Cardiac muscle cell (in vitro differentiated cells and primary cell): ENCODE measurements around the gene CCSER2. TPM values are rescaled to one million over a fixed set of nuclear protein-coding genes. Genes with fewer than 3 reads are reported as not detected.
A peak's percentile ranks its signal among the peaks of the same experiment; 100 is the strongest.

ENCODE experiments used
- DNase-seq, 2 donors: peaks; one replicate each; pipeline versions ENCODE4 v3.0.0 to v3.0.0-alpha.2; 2010 to 2017; ENCODE audit warnings: low read depth in 1 of 2, low spot score in 1 of 2
- H3K27ac ChIP-seq: fragments of 200-600 bp; sonication (generic); 2 replicates; pipeline ENCODE4 v1.5.1; 2016
- H3K27me3 ChIP-seq: fragments of 200-600 bp; sonication (generic); 2 replicates; pipeline ENCODE4 v1.6.0; 2016; ENCODE audit warnings: control low read depth
- H3K36me3 ChIP-seq: fragments of 200-600 bp; sonication (generic); 2 replicates; pipeline ENCODE4 v1.5.1; 2016; ENCODE audit warnings: control low read depth
- H3K4me1 ChIP-seq: fragments of 200-600 bp; sonication (generic); 2 replicates; pipeline ENCODE4 v1.8.1; 2017; ENCODE audit warnings: low read depth, mild to moderate bottlenecking, mixed run types
- H3K4me3 ChIP-seq: fragments of 200-600 bp; sonication (generic); 2 replicates; pipeline ENCODE4 v1.5.1; 2016; ENCODE audit warnings: mild to moderate bottlenecking
- H3K9me3 ChIP-seq: fragments of 200-600 bp; sonication (generic); 2 replicates; pipeline ENCODE4 v1.5.1; 2017; ENCODE audit warnings: low read depth, mild to moderate bottlenecking, control low read depth
- polyA plus RNA-seq: library from polyadenylated mRNA; unstranded; fragments of >200 nt; fragmentation: Nextera tagmentation; extraction: Ambion mirVana; gene quantifications from 2 replicates; pipeline ENCODE4 v1.2.1, GENCODE V29; 2016
- total RNA-seq: library from RNA; depleted of rRNA; stranded (reverse); fragments of >200 nt; gene quantifications from 2 replicates; pipeline ENCODE4 v1.2.3, GENCODE V29; 2016
- TF ChIP-seq, protein P1 (sequence below): IDR thresholded peaks from 2 replicates; pipeline ENCODE4 v1.5.1; 2012; ENCODE audit warnings: low read depth, mild to moderate bottlenecking, low read length

Gene CCSER2
- total and polyA plus RNA-seq, 2 experiments from 2014 or later = 22.5 to 32.9 TPM

DNA sequence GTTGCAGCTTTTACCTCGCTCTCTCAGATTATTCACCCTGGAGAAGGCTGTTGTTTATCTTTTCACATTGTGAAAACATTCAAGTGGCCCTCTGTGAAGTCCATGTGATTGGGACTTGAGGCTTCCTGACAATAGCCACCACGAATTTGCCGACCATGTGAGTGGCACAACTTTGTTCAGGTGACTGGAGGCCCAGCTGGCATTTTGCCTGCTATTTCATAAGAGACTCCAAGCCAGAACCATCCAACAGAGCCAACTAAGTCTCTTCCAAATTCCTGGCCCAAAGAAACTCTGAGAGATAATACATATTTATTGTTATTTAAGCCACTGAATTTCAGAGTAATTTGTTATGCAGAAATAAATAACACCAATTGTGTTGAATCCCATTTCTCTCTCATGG is 38.2 kb upstream of the CCSER2 start:
- Histone ChIP-seq H3K4me3 (no peak overlapping the region), H3K9me3 (no peaks in the 10 kb centered on the region), H3K36me3 (no peaks in the 10 kb centered on the region), H3K4me1 (no peaks in the 10 kb centered on the region), H3K27ac (no peak overlapping the region), H3K27me3 (no peaks in the 10 kb centered on the region)
- no peak for DNase-seq
- TF ChIP-seq, protein P1, sequence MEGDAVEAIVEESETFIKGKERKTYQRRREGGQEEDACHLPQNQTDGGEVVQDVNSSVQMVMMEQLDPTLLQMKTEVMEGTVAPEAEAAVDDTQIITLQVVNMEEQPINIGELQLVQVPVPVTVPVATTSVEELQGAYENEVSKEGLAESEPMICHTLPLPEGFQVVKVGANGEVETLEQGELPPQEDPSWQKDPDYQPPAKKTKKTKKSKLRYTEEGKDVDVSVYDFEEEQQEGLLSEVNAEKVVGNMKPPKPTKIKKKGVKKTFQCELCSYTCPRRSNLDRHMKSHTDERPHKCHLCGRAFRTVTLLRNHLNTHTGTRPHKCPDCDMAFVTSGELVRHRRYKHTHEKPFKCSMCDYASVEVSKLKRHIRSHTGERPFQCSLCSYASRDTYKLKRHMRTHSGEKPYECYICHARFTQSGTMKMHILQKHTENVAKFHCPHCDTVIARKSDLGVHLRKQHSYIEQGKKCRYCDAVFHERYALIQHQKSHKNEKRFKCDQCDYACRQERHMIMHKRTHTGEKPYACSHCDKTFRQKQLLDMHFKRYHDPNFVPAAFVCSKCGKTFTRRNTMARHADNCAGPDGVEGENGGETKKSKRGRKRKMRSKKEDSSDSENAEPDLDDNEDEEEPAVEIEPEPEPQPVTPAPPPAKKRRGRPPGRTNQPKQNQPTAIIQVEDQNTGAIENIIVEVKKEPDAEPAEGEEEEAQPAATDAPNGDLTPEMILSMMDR = no peak

DNA sequence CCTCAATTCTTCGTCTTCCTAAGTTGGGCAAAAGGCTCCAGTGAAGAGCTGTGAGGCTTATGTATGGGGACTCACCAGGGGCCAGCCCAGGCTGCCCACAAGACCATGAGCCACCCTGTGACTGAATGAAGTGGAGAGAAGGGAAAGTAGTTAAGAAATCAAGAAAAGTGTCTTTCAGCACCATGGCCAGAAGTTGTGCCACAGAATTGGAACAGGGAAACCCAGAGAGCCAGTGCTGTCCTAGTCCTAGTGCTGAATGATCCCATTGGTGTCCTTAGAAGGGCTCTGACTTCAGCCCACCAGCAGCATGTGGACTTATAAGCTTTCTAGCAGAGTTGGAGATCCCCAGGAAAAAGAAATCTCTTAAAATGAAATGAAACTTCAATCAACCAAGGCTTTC is 37.0 kb upstream of the CCSER2 start:
- TF ChIP-seq, protein P1 = no peak
- no peak overlapping the region for H3K27ac ChIP-seq
- no peaks in the 10 kb centered on the region for H3K27me3 ChIP-seq
- DNase-seq = peak; percentile 73 to 88
- no peak overlapping the region for H3K4me3 ChIP-seq
- H3K4me1 ChIP-seq = no peaks in the 10 kb centered on the region
- H3K36me3 ChIP-seq = no peaks in the 10 kb centered on the region
- H3K9me3 ChIP-seq = no peaks in the 10 kb centered on the region

DNA sequence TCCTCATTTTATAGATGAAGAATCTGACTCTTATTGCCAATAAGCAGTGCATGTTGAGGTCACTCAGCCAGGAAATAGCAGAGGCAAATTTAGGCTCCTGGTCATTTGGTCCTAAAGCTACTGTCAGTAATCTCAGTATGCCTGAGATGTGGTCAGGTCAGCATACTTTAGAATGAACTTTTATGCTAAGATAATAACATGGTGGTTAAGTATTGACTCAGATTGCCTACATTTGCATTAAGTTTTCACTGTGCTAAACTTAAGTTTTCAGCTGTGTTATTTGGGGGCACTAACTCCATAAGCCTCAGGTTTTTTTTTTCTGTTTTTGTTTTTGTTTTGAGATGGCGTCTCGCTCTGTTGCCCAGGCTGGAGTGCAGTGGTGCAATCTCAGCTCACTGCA is 35.9 kb upstream of the CCSER2 start:
- Histone ChIP-seq H3K4me1 (no peaks in the 10 kb centered on the region), H3K4me3 (no peak overlapping the region)

DNA sequence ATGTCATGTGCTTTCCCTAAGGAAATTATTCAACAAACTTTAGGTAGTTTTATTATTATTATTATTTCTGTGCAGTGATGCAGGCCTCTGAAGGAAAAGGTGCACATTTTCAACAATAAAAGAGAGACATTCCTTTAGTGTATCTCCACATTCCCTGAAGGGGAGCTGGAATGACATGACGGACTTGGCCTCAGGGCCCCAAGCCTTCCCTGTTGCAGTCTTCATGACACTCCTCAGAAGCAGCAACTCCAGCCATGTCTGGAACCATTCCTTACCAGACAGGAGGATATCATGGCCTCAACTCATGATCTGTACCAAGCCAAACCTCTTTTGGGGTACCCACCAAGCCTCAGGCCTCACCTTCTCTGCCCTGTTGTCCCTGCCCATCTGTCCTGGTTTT is 35.2 kb upstream of the CCSER2 start:
- TF ChIP-seq, protein P1 = no peak
- no peaks in the 10 kb centered on the region for H3K9me3 ChIP-seq

More for the DNA sequence above, 35.9 kb upstream of the CCSER2 start:
- TF ChIP-seq, protein P1 = no peak
- no peaks in the 10 kb centered on the region for H3K9me3 ChIP-seq
- no peak for DNase-seq
- H3K36me3 ChIP-seq = no peaks in the 10 kb centered on the region
- H3K27ac ChIP-seq = no peak overlapping the region
- no peaks in the 10 kb centered on the region for H3K27me3 ChIP-seq

DNA sequence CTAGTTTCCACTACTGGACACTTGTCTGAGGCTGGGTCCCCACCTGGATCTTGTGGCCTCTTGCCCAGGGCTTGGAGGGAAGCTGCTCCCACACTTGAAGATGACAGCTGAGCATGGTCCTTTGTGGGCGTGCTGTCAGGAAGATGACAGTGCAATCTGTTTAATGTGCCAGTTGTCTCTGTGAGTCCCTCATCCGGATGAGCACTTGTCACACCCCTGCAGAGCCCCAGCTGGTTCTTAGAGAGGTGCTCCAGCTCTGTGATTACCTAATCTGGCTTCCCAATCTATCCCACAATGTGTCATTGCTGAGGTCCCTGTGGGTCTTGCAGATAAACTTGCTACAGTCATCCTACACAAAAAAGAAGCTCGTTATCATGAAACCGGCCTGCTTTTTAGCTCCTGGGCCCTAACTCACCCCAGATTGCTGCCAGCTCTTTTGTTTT is 34.8 kb upstream of the CCSER2 start:
- H3K4me3 ChIP-seq = no peak overlapping the region
- H3K9me3 ChIP-seq = no peaks in the 10 kb centered on the region
- no peaks in the 10 kb centered on the region for H3K36me3 ChIP-seq
- H3K4me1 ChIP-seq = no peaks in the 10 kb centered on the region
- H3K27me3 ChIP-seq = no peaks in the 10 kb centered on the region
- no peak for DNase-seq
- TF ChIP-seq, protein P1 = no peak
- no peak overlapping the region for H3K27ac ChIP-seq

More for the DNA sequence above, 35.2 kb upstream of the CCSER2 start:
- Histone ChIP-seq H3K4me1 (no peaks in the 10 kb centered on the region), H3K27me3 (no peaks in the 10 kb centered on the region), H3K27ac (no peak overlapping the region), H3K36me3 (no peaks in the 10 kb centered on the region), H3K4me3 (no peak overlapping the region)
- no peak for DNase-seq
